GM12878 (cell line): Measurements from ENCODE around the gene SLF2. TPM values are rescaled to one million over a fixed set of nuclear protein-coding genes. Genes with fewer than 3 reads are reported as not detected.

Experiments used
- ATAC-seq: fragments of 200-7000 bp; cut with Tn5 transposase; 3 replicates; pipeline ENCODE4 v1.9.1; 2020; ENCODE audit warnings: mild to moderate bottlenecking, moderate library complexity
- BruUV-seq: library from RNA; stranded (reverse); fragments of 400-500 nt; replicated peaks from 2 replicates; lab custom pipeline; 2021; lab: Mats Ljungman, UMichigan
- CTCF ChIA-PET: fragments of 300-600 bp; sonication (Branson Sonifier 250); formaldehyde crosslinking; extraction: SDS; loops from one replicate; lab custom pipeline; 2021; ENCODE audit warnings: inconsistent platforms; lab: Yijun Ruan, JAX
- POLR2A ChIA-PET: fragments of 350-600 bp; formaldehyde crosslinking; extraction: SDS; loops from one replicate; lab custom pipeline; 2021; ENCODE audit warnings: inconsistent platforms; lab: Charles Lee
- RAD21 ChIA-PET: fragments of 300-600 bp; sonication (Branson Sonifier 250); formaldehyde crosslinking; loops from one replicate; lab custom pipeline; 2023; ENCODE audit warnings: antibody characterized with exemption; ENCODE audit not compliant: unreplicated experiment; lab: Charles Lee
- SMC1A ChIA-PET: fragments of 300-600 bp; sonication (Branson Sonifier 250); formaldehyde crosslinking; loops from one replicate; lab custom pipeline; 2023; ENCODE audit not compliant: unreplicated experiment, uncharacterized antibody; lab: Charles Lee
- DNase-seq: peaks from one replicate; pipeline ENCODE4 v3.0.0-alpha.2; 2011; ENCODE audit warnings: low read depth, low spot score
- FAIRE-seq: peaks from 3 replicates; lab custom pipeline; 2011; peaks lifted over from hg19 to GRCh38; lab: Jason Lieb, UNC
- H2AFZ ChIP-seq: 2 replicates; pipeline ENCODE4 v1.6.0; 2011; ENCODE audit warnings: low read depth, low read length, control low read depth; ENCODE audit not compliant: control insufficient read depth
- H3K27ac ChIP-seq: 2 replicates; pipeline ENCODE4 v1.5.1; 2011; ENCODE audit warnings: control low read depth; ENCODE audit not compliant: control insufficient read depth, insufficient read depth
- H3K27me3 ChIP-seq, 2 experiments: replicated peaks in 1 of 2; 2 replicates each; pipeline versions ENCODE4 v1.6.0 to v1.6.1; 2011; ENCODE audit warnings: low read length in 1 of 2; ENCODE audit not compliant: control insufficient read depth in 2 of 2, insufficient read depth in 2 of 2
- H3K36me3 ChIP-seq, 2 experiments: 2 replicates each; pipeline ENCODE4 v1.5.1; 2011; ENCODE audit warnings: low read length in 1 of 2; ENCODE audit not compliant: control insufficient read depth in 2 of 2, insufficient read depth in 2 of 2
- H3K4me1 ChIP-seq: 2 replicates; pipeline ENCODE4 v1.6.1; 2011; ENCODE audit warnings: mild to moderate bottlenecking, low read length, moderate library complexity, mixed read lengths; ENCODE audit not compliant: control insufficient read depth, insufficient read depth
- H3K4me2 ChIP-seq: 2 replicates; pipeline ENCODE4 v1.6.0; 2011; ENCODE audit warnings: control low read depth; ENCODE audit not compliant: control insufficient read depth, insufficient read depth
- H3K4me3 ChIP-seq: fragments of 200-600 bp; sonication (generic); 2 replicates; pipeline ENCODE4 v1.5.1; 2016
- H3K79me2 ChIP-seq: 2 replicates; pipeline ENCODE4 v1.6.0; 2011; ENCODE audit warnings: low read length; ENCODE audit not compliant: control insufficient read depth, insufficient read depth
- H3K9ac ChIP-seq: 2 replicates; pipeline ENCODE4 v1.8.0; 2011; ENCODE audit warnings: low read length, control low read depth, mixed read lengths; ENCODE audit not compliant: control insufficient read depth, insufficient read depth
- H3K9me3 ChIP-seq: replicated peaks from 3 replicates; pipeline ENCODE4 v1.5.1; 2011; ENCODE audit warnings: mild to moderate bottlenecking, low read length; ENCODE audit not compliant: control insufficient read depth, insufficient read depth
- H4K20me1 ChIP-seq: 2 replicates; pipeline ENCODE4 v1.6.0; 2011; ENCODE audit not compliant: control insufficient read depth, insufficient read depth
- ATF3 ChIP-seq: IDR thresholded peaks from 2 replicates; pipeline ENCODE4 v1.6.1; 2011; ENCODE audit warnings: low read depth, mild to moderate bottlenecking, low read length, moderate library complexity, borderline replicate concordance; ENCODE audit errors: extremely low read depth
- CBX3 ChIP-seq: fragments of 200-600 bp; sonication (generic); IDR thresholded peaks from 2 replicates; pipeline ENCODE4 v1.6.1; 2016; ENCODE audit warnings: low read depth, borderline replicate concordance
- DPF2 ChIP-seq: fragments of 450-650 bp; IDR thresholded peaks from 2 replicates; pipeline ENCODE4 v1.6.1; 2017; ENCODE audit warnings: mild to moderate bottlenecking
- E2F4 ChIP-seq: IDR thresholded peaks from 2 replicates; pipeline ENCODE4 v1.6.1; 2012; ENCODE audit warnings: low read depth, low read length, improper control_type of control experiment
- FOXM1 ChIP-seq: IDR thresholded peaks from 2 replicates; pipeline ENCODE4 v1.6.1; 2012; ENCODE audit warnings: low read depth, mild to moderate bottlenecking, inconsistent platforms, low read length, moderate library complexity
- GATAD2B ChIP-seq: fragments of 450-650 bp; conservative IDR thresholded peaks from 2 replicates; pipeline ENCODE4 v1.6.1; 2017; ENCODE audit warnings: low read depth, mild to moderate bottlenecking, moderate library complexity
- HSF1 ChIP-seq: fragments of 150-350 bp; IDR thresholded peaks from 2 replicates; pipeline ENCODE4 v1.6.1; 2014; ENCODE audit warnings: mild to moderate bottlenecking, low read depth, low read length
- IRF5 ChIP-seq: fragments of 450-650 bp; IDR thresholded peaks from 2 replicates; pipeline ENCODE4 v1.6.1; 2017; ENCODE audit warnings: borderline replicate concordance
- MEF2A ChIP-seq: IDR thresholded peaks from 2 replicates; pipeline ENCODE4 v1.6.1; 2011; ENCODE audit warnings: low read depth, mild to moderate bottlenecking, low read length, moderate library complexity; ENCODE audit not compliant: insufficient read depth
- NR2C2 ChIP-seq: IDR thresholded peaks from 2 replicates; pipeline ENCODE4 v1.6.1; 2011; ENCODE audit warnings: borderline replicate concordance, low read depth; ENCODE audit not compliant: control insufficient read depth, insufficient read length
- NR2F1 ChIP-seq: fragments of 450-650 bp; conservative IDR thresholded peaks from 2 replicates; pipeline ENCODE4 v1.6.1; 2017; ENCODE audit warnings: mild to moderate bottlenecking
- PAX5 ChIP-seq: IDR thresholded peaks from 2 replicates; pipeline ENCODE4 v1.6.1; 2011; ENCODE audit warnings: low read depth, low read length, borderline replicate concordance
- POU2F2 ChIP-seq: IDR thresholded peaks from 3 replicates; pipeline ENCODE4 v1.6.1; 2011; ENCODE audit warnings: low read depth, mild to moderate bottlenecking, low read length, borderline replicate concordance
- SIX5 ChIP-seq: IDR thresholded peaks from 2 replicates; pipeline ENCODE4 v1.6.1; 2011; ENCODE audit warnings: mild to moderate bottlenecking, low read depth, low read length, moderate library complexity; ENCODE audit not compliant: severe bottlenecking
- SMAD1 ChIP-seq: fragments of 450-650 bp; IDR thresholded peaks from 2 replicates; pipeline ENCODE4 v1.6.1; 2018; ENCODE audit warnings: mild to moderate bottlenecking, low read depth; ENCODE audit not compliant: partially characterized antibody
- SMARCA5 ChIP-seq: fragments of 450-650 bp; IDR thresholded peaks from 2 replicates; pipeline ENCODE4 v1.6.1; 2017; ENCODE audit warnings: mild to moderate bottlenecking
- TAF1 ChIP-seq: IDR thresholded peaks from 2 replicates; pipeline ENCODE4 v1.6.1; 2011; ENCODE audit warnings: mild to moderate bottlenecking, low read depth, low read length, borderline replicate concordance
- ZNF207 ChIP-seq: fragments of 450-650 bp; IDR thresholded peaks from 2 replicates; pipeline ENCODE4 v1.6.1; 2014; ENCODE audit warnings: antibody characterized with exemption, mild to moderate bottlenecking, borderline replicate concordance
- ZNF274 ChIP-seq: IDR thresholded peaks from one replicate; pipeline ENCODE4 v1.8.0; 2011; ENCODE audit not compliant: insufficient read length, insufficient read depth
- WGBS: methylation state at CpG from one replicate; pipeline ENCODE4 v1.1.6; 2016; ENCODE audit warnings: low lambda C conversion rate; ENCODE audit not compliant: insufficient replicate concordance, insufficient coverage; ENCODE audit errors: missing lambda C conversion rate; 5-methylcytosine and 5-hydroxymethylcytosine counted together
- in situ Hi-C: fragments of 300-500 bp; cut with MboI; formaldehyde crosslinking; loops from 9 replicates; pipeline ENCODE4 v1.14.3; 2018; ENCODE audit warnings: mixed read lengths
- intact Hi-C: fragments of 100-400 bp; cut with micrococcal nuclease; formaldehyde crosslinking; loops from one replicate; pipeline ENCODE4 v1.14.2; 2022; ENCODE audit not compliant: unreplicated experiment
- polyA plus RNA-seq, 11 experiments: library from polyadenylated mRNA; depleted of rRNA in 4 of 11; unstranded in 6 of 11; stranded (reverse) in 5 of 11; fragments of >200 nt; fragmentation: Nextera tagmentation in 4 of 11; fragmentation: Illumina TruSeq in 1 of 11; extraction: Ambion mirVana in 4 of 11; extraction: Trizol in 1 of 11; gene quantifications; 1 replicate in 1 of 11; 2 replicates in 10 of 11; pipeline versions ENCODE4 v1.2.1 to v1.2.3, GENCODE V29; 2011 to 2016; ENCODE audit warnings: inconsistent platforms in 2 of 11, missing spikeins in 2 of 11, low read depth in 1 of 11
- total RNA-seq, 4 experiments: library from RNA; depleted of rRNA in 3 of 4; stranded (reverse); fragments of >200 nt in 3 of 4; fragmentation: Illumina TruSeq in 1 of 4; extraction: Trizol in 1 of 4; gene quantifications; 2 replicates each; pipeline versions ENCODE4 v1.2.1 to v1.2.3, GENCODE V29; 2013 to 2021

SLF2 gene
- total and polyA plus RNA-seq, 10 of the 15 experiments (the other 5 are each of a cell fraction or from before 2014, with no cell fraction given): 3.0 to 25.2 (median 17.9) TPM

- ChIA-PET RAD21 (interaction anchor here (1.0 to 1.5 kb wide), 2 partner anchors 18 to 37 kb away, joined by 3 read pairs; no protein-coding TSS in a partner anchor), SMC1A (interaction anchor here (3.4 kb wide), 1 partner anchor 11 kb away, joined by 21 read pairs; no protein-coding TSS in a partner anchor), POLR2A (no interaction called here), CTCF (interaction anchor here (0.8 to 1.2 kb wide), 2 partner anchors 12 to 79 kb away, joined by 3 to 7 read pairs; no protein-coding TSS in a partner anchor)
- H3K9ac ChIP-seq: no peak overlapping the region
- no peak overlapping the region for H3K27ac ChIP-seq
- H3K4me3 ChIP-seq: no peak overlapping the region
- H3K4me2 ChIP-seq: no peak overlapping the region
- in situ Hi-C loops: no loop called here
- no peaks in the 10 kb centered on the region for H4K20me1 ChIP-seq
- no peaks in the 10 kb centered on the region for H3K4me1 ChIP-seq
- TF ChIP-seq E2F4 (no peak), FOXM1 (no peak), SIX5 (no peak), TAF1 (no peak), GATAD2B (no peak), NR2C2 (no peak), DPF2 (no peak), NR2F1 (no peak), MEF2A (no peak), POU2F2 (no peak), IRF5 (no peak), ZNF207 (no peak), SMARCA5 (no peak), ATF3 (no peak), PAX5 (no peak), ZNF274 (no peak), HSF1 (no peak), CBX3 (no peak), SMAD1 (no peak)
- no peaks in the 10 kb centered on the region; a peak in 1 of 4 replicates for H3K27me3 ChIP-seq
- no peak for DNase-seq
- no peaks in the 10 kb centered on the region for H3K9me3 ChIP-seq
- no peak for ATAC-seq
- 32% methylated on average over 24 of the region's 24 CpGs for WGBS
- intact Hi-C loops: loop anchor here (5.0 to 10.0 kb wide), 3 partner anchors 132 to 540 kb away; partner anchors contain the start of gene PAX2
- no peaks in the 10 kb centered on the region for H3K79me2 ChIP-seq
- no peaks in the 10 kb centered on the region for H3K36me3 ChIP-seq
- no peak for FAIRE-seq
- BruUV-seq: no TSS peak
- no peak overlapping the region for H2AFZ ChIP-seq
Observed at GRCh38 chr10:100876585-100877460, 35.9 kb upstream of the SLF2 start.
